ENCODE data around the gene NR2F1-AS1. TPM values are rescaled to one million over a fixed set of nuclear protein-coding genes. Genes with fewer than 3 reads are reported as not detected.

Gene NR2F1-AS1
- total RNA-seq, 4 donors from 2014 or later = 0.13 to 0.85 TPM; not detected in 2

DNA sequence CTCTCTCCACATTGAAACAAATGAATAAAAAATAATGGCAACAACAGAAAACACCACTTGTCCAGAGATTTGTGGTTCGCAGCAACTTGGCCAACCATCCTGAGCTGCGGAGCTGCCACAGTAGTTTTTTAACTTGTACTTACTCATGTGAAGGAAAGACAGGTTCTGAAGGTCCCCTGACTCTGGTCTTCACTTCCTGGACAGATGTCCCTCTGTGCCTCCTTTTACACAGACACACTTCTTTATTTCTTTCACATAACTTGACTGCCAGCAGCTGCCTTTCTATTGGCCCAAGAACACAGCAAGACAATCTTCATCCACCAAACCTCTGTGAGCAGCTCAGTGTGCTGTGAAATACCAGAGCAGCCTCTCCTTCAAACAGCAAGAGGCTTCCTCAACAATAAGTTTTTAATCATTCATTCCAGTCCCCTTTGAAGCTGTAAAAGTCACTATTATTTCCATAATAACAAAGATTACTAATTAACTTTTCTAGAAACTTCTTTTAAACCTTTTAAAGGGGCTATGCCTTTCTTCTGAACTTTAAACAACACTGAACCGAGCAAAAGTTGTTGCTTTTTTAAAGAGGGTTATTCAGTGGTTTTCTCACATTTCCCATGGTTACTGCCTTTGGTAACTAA lies 198.7 kb downstream of the NR2F1-AS1 start:
- in situ Hi-C loops (cut with MboI; ENCODE audit: low sequenced_read_pairs in 4 of 4) (no loop called here), intact Hi-C loops (cut with DNase I; ENCODE audit: low total_unique reads) (no loop called here)
- no peaks in the 10 kb centered on the region for H3K36me3 ChIP-seq

DNA sequence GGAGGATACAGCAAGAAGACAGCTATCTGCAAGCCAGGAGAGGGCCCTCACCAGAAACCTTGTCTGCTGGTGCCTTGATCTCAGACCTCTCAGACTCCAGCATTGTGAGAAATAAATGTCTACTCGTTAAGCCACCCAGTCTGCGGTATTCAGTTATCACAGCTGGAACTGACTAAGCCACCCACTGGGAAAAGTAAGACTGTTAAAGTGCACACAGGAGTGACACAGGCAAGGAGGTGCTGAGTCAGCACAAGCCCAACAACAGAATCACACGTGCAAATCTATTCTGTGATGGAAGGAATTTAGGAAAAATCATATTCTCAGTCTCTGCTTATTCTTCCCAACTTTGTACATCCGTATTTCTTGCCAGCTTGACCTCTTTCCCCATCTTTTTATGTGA lies 200.0 kb downstream of the NR2F1-AS1 start:
- in situ Hi-C loops (cut with MboI; ENCODE audit: low sequenced_read_pairs in 4 of 4) (no loop called here), intact Hi-C loops (cut with DNase I; ENCODE audit: low total_unique reads) (no loop called here)
- Histone ChIP-seq H3K27me3 (no peaks in the 10 kb centered on the region), H3K9me3 (no peaks in the 10 kb centered on the region), H3K27ac (no peak overlapping the region), H3K4me1 (no peaks in the 10 kb centered on the region), H3K4me3 (no peak overlapping the region), H3K36me3 (no peaks in the 10 kb centered on the region)
- no peak for DNase-seq
- no peak for ATAC-seq
- no peak for TF ChIP-seq POLR2A (IDR thresholded peaks at IDR 0.05)
- TF ChIP-seq, protein P1, sequence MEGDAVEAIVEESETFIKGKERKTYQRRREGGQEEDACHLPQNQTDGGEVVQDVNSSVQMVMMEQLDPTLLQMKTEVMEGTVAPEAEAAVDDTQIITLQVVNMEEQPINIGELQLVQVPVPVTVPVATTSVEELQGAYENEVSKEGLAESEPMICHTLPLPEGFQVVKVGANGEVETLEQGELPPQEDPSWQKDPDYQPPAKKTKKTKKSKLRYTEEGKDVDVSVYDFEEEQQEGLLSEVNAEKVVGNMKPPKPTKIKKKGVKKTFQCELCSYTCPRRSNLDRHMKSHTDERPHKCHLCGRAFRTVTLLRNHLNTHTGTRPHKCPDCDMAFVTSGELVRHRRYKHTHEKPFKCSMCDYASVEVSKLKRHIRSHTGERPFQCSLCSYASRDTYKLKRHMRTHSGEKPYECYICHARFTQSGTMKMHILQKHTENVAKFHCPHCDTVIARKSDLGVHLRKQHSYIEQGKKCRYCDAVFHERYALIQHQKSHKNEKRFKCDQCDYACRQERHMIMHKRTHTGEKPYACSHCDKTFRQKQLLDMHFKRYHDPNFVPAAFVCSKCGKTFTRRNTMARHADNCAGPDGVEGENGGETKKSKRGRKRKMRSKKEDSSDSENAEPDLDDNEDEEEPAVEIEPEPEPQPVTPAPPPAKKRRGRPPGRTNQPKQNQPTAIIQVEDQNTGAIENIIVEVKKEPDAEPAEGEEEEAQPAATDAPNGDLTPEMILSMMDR (IDR thresholded peaks at IDR 0.05 in 4 of 5, conservative IDR thresholded peaks at IDR 0.05 in 1 of 5) = no peak

More for the DNA sequence above, 198.7 kb downstream of the NR2F1-AS1 start:
- no peak for TF ChIP-seq POLR2A (IDR thresholded peaks at IDR 0.05)
- TF ChIP-seq, protein P1 (IDR thresholded peaks at IDR 0.05 in 4 of 5, conservative IDR thresholded peaks at IDR 0.05 in 1 of 5) = no peak
- Histone ChIP-seq H3K27ac (no peak overlapping the region), H3K27me3 (no peaks in the 10 kb centered on the region), H3K9me3 (no peaks in the 10 kb centered on the region), H3K4me3 (no peak overlapping the region), H3K4me1 (no peaks in the 10 kb centered on the region)
- DNase-seq (no peak), ATAC-seq (no peak)

DNA sequence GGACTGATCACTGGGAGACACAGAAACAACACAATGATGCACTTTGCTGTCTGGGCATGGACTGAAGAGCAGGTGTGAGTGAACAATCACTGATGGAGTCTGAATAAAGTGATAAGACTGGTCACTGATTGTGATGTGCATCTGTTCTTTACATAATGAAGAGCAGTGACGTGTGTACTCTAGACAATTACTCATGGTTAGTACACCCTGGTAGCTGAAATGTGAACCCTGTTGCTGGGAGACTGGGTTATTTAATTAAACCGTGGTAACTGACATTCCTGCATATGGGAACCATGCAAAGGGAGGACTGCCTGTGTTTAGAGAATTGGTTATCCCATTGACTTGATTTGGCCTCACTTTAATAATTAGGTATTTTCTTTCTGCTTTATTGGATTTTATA lies 202.9 kb downstream of the NR2F1-AS1 start:
- Histone ChIP-seq H3K9me3 (no peaks in the 10 kb centered on the region), H3K36me3 (no peaks in the 10 kb centered on the region), H3K27me3 (no peaks in the 10 kb centered on the region), H3K4me3 (no peak overlapping the region), H3K27ac (no peak overlapping the region), H3K4me1 (no peaks in the 10 kb centered on the region)
- TF ChIP-seq, protein P1 (IDR thresholded peaks at IDR 0.05 in 4 of 5, conservative IDR thresholded peaks at IDR 0.05 in 1 of 5) = no peak
- no peak for TF ChIP-seq POLR2A (IDR thresholded peaks at IDR 0.05)
- in situ Hi-C loops (cut with MboI; ENCODE audit: low sequenced_read_pairs in 4 of 4) = no loop called here
- DNase-seq = no peak
- no peak for ATAC-seq
- intact Hi-C loops (cut with DNase I; ENCODE audit: low total_unique reads) = no loop called here

DNA sequence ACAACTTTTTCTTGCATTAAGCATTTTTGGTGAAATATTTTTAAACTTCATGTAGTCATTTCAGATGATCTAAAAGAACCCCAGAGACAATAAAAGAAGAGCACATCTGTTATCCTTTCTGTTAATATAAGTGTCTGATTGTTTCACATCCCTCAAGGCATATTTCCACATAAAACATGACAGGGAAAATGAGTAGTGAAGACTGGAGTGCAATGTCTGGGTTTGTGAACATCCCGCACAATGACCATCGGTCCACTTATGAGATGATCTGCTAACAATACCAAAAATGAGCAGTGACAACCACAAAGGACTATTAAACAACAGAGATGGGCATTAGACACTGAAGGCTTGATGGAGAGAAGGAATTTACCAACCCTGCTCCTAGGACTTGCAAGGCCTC lies 209.1 kb downstream of the NR2F1-AS1 start:
- no peaks in the 10 kb centered on the region for H3K36me3 ChIP-seq
- intact Hi-C loops (cut with DNase I; ENCODE audit: low total_unique reads) (no loop called here), in situ Hi-C loops (cut with MboI; ENCODE audit: low sequenced_read_pairs in 4 of 4) (no loop called here)
- no peak overlapping the region for H3K4me3 ChIP-seq
- H3K4me1 ChIP-seq = no peaks in the 10 kb centered on the region
- no peak overlapping the region for H3K27ac ChIP-seq
- H3K27me3 ChIP-seq = no peaks in the 10 kb centered on the region
- ATAC-seq = no peak
- no peak for DNase-seq
- no peak for TF ChIP-seq POLR2A (IDR thresholded peaks at IDR 0.05)
- TF ChIP-seq, protein P1 (IDR thresholded peaks at IDR 0.05 in 4 of 5, conservative IDR thresholded peaks at IDR 0.05 in 1 of 5) = no peak
- no peaks in the 10 kb centered on the region for H3K9me3 ChIP-seq

- H3K4me1 ChIP-seq = no peaks in the 10 kb centered on the region
- in situ Hi-C loops (cut with MboI; ENCODE audit: low sequenced_read_pairs in 4 of 4) (no loop called here), intact Hi-C loops (cut with DNase I; ENCODE audit: low total_unique reads) (no loop called here)
- ATAC-seq (no peak), DNase-seq (no peak)
- H3K27ac ChIP-seq = no peak overlapping the region
- no peaks in the 10 kb centered on the region for H3K9me3 ChIP-seq
- H3K36me3 ChIP-seq = no peaks in the 10 kb centered on the region
- no peak overlapping the region for H3K4me3 ChIP-seq
- H3K27me3 ChIP-seq = no peaks in the 10 kb centered on the region
- TF ChIP-seq, protein P1 (IDR thresholded peaks at IDR 0.05 in 4 of 5, conservative IDR thresholded peaks at IDR 0.05 in 1 of 5) = no peak
- TF ChIP-seq POLR2A (IDR thresholded peaks at IDR 0.05) = no peak
These were observed 216.6 kb downstream of the NR2F1-AS1 start for GRCh38 chr5:93364378-93364777.

Measured in gastrocnemius medialis (tissue), 4 donors.